ENCODE results near the gene SLC45A3. TPM values are rescaled to one million over a fixed set of nuclear protein-coding genes. Genes with fewer than 3 reads are reported as not detected.
A peak's percentile ranks its signal among the peaks of the same experiment; 100 is the strongest.

Gene SLC45A3
- total RNA-seq, 4 donors from 2014 or later, result 1.2 to 3.1 (median 1.4) TPM

- Histone ChIP-seq H3K36me3 (no peaks in the 10 kb centered on the region), H3K4me1 (peaks cover 10 to 83% (median 30%) of the 10 kb centered on the region in 3 donors), H3K27ac (peak within 1 kb of the TSS; percentile 91 to 100 (median 99)), H3K27me3 (no peaks in the 10 kb centered on the region), H3K9me3 (no peaks in the 10 kb centered on the region), H3K4me3 (peak within 1 kb of the TSS; percentile 68 to 91 (median 82))
- peak; percentile 91 for DNase-seq
- 0 to 6% methylated on average over 7 to 12 of the region's 83 CpGs for WGBS, 2 donors
- TF ChIP-seq POLR2A (IDR thresholded peaks at IDR 0.05) (peak in 3 of 4 donors; percentile 79 to 95 (median 91)), CTCF (IDR thresholded peaks at IDR 0.05) (peak; percentile 63 to 91 (median 78))
- intact Hi-C loops (cut with DNase I), result no loop called here
These were observed 48.3 kb downstream of the SLC45A3 start, which contains the start of gene ELK4 for GRCh38 chr1:205631768-205632668. ELK4 (minus strand) TSS chr1:205632011; CDS start chr1:205623882, 8,129 bp downstream.

GRCh38 chr1:205631010-205631767 is 49.1 kb downstream of the SLC45A3 start:
- H3K27me3 ChIP-seq, result no peaks in the 10 kb centered on the region
- peak overlapping the region; percentile 68 to 91 (median 82) for H3K4me3 ChIP-seq
- peaks cover 3 to 83% (median 24%) of the 10 kb centered on the region in 3 donors for H3K4me1 ChIP-seq
- WGBS, 2 donors, result 0 to 1% methylated on average over 21 to 25 of the region's 81 CpGs
- H3K36me3 ChIP-seq, result no peaks in the 10 kb centered on the region
- H3K27ac ChIP-seq, result peak overlapping the region; percentile 91 to 100 (median 99)
- no peaks in the 10 kb centered on the region for H3K9me3 ChIP-seq
- no peak for TF ChIP-seq CTCF (IDR thresholded peaks at IDR 0.05)
- TF ChIP-seq POLR2A (IDR thresholded peaks at IDR 0.05), result peak in 1 of 4 donors; percentile 39
- DNase-seq, result peak; percentile 12
- intact Hi-C loops (cut with DNase I), result no loop called here

- no peak for TF ChIP-seq POLR2A (IDR thresholded peaks at IDR 0.05)
- no peak for TF ChIP-seq CTCF (IDR thresholded peaks at IDR 0.05)
- no peaks in the 10 kb centered on the region for H3K36me3 ChIP-seq
- H3K4me3 ChIP-seq, result peak overlapping the region; percentile 68 to 91 (median 82)
- H3K27me3 ChIP-seq, result no peaks in the 10 kb centered on the region
- 6 to 9% methylated on average over 3 of the region's 3 CpGs for WGBS, 2 donors
- H3K27ac ChIP-seq, result peak overlapping the region; percentile 91 to 100 (median 99)
- intact Hi-C loops (cut with DNase I), result no loop called here
- no peaks in the 10 kb centered on the region for H3K9me3 ChIP-seq
- peaks cover 3 to 83% (median 24%) of the 10 kb centered on the region in 3 donors for H3K4me1 ChIP-seq
- DNase-seq, result no peak
These were observed 49.7 kb downstream of the SLC45A3 start for GRCh38 chr1:205630651-205631009.

- Histone ChIP-seq H3K4me3 (peak overlapping the region in 3 of 4 donors; percentile 79 to 91 (median 85)), H3K27me3 (no peaks in the 10 kb centered on the region), H3K36me3 (no peaks in the 10 kb centered on the region), H3K4me1 (peaks cover 3 to 80% (median 24%) of the 10 kb centered on the region in 3 donors), H3K27ac (peak overlapping the region; percentile 91 to 100 (median 99)), H3K9me3 (no peaks in the 10 kb centered on the region)
- no peak for DNase-seq
- intact Hi-C loops (cut with DNase I), result no loop called here
- no peak for TF ChIP-seq POLR2A (IDR thresholded peaks at IDR 0.05)
- TF ChIP-seq CTCF (IDR thresholded peaks at IDR 0.05), result no peak
- 6 to 7% methylated on average over 3 of the region's 3 CpGs for WGBS, 2 donors
These were observed 50.1 kb downstream of the SLC45A3 start for GRCh38 chr1:205630241-205630640.

Data from esophagus squamous epithelium (tissue), 5 donors.